ENCODE results near the gene BNC1.
"Not testable (repeated sequence)": the region's sequence is repeated elsewhere in the genome, so short reads cannot be mapped to it uniquely, and the experiment has no call there.

Gene BNC1

GRCh38 chr15:83295417-83295816 lies 11.0 kb upstream of the BNC1 start:
- no peak for DNase-seq

- DNase-seq = no peak
Observed at GRCh38 chr15:83293201-83293600, 8.7 kb upstream of the BNC1 start.

GRCh38 chr15:83292317-83292716 lies 7.9 kb upstream of the BNC1 start:
- no peak for DNase-seq

GRCh38 chr15:83290236-83290635 lies 5.8 kb upstream of the BNC1 start:
- no peak for DNase-seq

GRCh38 chr15:83289160-83289559 lies 4.7 kb upstream of the BNC1 start:
- DNase-seq = peak; percentile 34

- DNase-seq = peak; percentile 33
Observed at GRCh38 chr15:83288381-83288801, 3.9 kb upstream of the BNC1 start.

- DNase-seq = peak; percentile 99
Observed at GRCh38 chr15:83287541-83288027, 3.1 kb upstream of the BNC1 start.

GRCh38 chr15:83285979-83286553 lies 1.6 kb upstream of the BNC1 start:
- DNase-seq = peak; percentile 95

- no peak for DNase-seq
Observed at GRCh38 chr15:83285284-83285978, 967 bp upstream of the BNC1 start.

GRCh38 chr15:83283813-83284558 lies 478 bp downstream of the BNC1 start:
- DNase-seq = peak; percentile 39

- DNase-seq = peak; percentile 51
Observed at GRCh38 chr15:83283138-83283812, 1.2 kb downstream of the BNC1 start.

GRCh38 chr15:83282776-83283137 lies 1.7 kb downstream of the BNC1 start:
- DNase-seq = peak; percentile 45

GRCh38 chr15:83282141-83282540 lies 2.3 kb downstream of the BNC1 start:
- no peak for DNase-seq

GRCh38 chr15:83278191-83278590 lies 6.3 kb downstream of the BNC1 start:
- DNase-seq = peak; percentile 65

GRCh38 chr15:83276661-83277060 lies 7.8 kb downstream of the BNC1 start:
- peak; percentile 20 for DNase-seq

GRCh38 chr15:83275412-83275811 lies 9.1 kb downstream of the BNC1 start:
- DNase-seq = peak; percentile 76

GRCh38 chr15:83270176-83270575 lies 14.3 kb downstream of the BNC1 start:
- no peak for DNase-seq

- DNase-seq = no peak
Observed at GRCh38 chr15:83268147-83268546, 16.3 kb downstream of the BNC1 start.

- no peak for DNase-seq
Observed at GRCh38 chr15:83262594-83263315, 21.7 kb downstream of the BNC1 start.

GRCh38 chr15:83262181-83262580 lies 22.3 kb downstream of the BNC1 start:
- not testable (repeated sequence) for DNase-seq

- DNase-seq = no peak
Observed at GRCh38 chr15:83250781-83251180, 33.7 kb downstream of the BNC1 start.

GRCh38 chr15:83249030-83249343 lies 35.5 kb downstream of the BNC1 start:
- no peak for DNase-seq
